ENCODE data around the gene UFSP1.

DNA sequence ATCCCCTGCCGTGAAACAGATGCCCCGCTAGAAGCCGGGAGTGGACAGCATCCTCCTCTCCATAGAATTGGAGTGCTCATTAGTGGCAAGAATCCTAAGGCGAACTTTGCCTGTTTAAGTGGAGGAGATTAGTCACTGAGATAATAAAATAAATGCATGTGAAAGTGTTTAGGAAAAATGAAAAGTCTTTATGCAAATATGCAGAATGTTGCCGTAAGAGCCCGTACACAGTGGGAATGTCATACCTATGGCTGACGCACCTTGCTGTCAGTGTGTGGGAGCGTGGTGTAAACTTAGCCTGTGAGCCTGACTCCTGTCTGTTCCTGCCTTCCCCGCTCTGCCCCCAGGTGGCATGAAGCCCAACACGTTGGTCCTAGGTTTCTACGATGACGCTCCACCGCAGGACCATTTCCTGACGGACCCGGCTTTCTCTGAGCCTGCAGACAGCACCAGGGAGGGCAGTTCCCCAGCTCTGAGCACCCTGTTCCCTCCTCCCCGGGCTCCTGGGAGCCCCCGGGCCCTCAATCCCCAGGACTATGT, 24.1 kb downstream of the UFSP1 start:
- TF ChIP-seq, protein P1, sequence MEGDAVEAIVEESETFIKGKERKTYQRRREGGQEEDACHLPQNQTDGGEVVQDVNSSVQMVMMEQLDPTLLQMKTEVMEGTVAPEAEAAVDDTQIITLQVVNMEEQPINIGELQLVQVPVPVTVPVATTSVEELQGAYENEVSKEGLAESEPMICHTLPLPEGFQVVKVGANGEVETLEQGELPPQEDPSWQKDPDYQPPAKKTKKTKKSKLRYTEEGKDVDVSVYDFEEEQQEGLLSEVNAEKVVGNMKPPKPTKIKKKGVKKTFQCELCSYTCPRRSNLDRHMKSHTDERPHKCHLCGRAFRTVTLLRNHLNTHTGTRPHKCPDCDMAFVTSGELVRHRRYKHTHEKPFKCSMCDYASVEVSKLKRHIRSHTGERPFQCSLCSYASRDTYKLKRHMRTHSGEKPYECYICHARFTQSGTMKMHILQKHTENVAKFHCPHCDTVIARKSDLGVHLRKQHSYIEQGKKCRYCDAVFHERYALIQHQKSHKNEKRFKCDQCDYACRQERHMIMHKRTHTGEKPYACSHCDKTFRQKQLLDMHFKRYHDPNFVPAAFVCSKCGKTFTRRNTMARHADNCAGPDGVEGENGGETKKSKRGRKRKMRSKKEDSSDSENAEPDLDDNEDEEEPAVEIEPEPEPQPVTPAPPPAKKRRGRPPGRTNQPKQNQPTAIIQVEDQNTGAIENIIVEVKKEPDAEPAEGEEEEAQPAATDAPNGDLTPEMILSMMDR (IDR thresholded peaks at IDR 0.05; ENCODE audit: poor library complexity, severe bottlenecking) = no peak
- TF ChIP-seq EZH2 (IDR thresholded peaks at IDR 0.05; ENCODE audit: borderline replicate concordance, insufficient read depth, low read length, poor library complexity, severe bottlenecking) = no peak
- no peak for TF ChIP-seq POLR2AphosphoS5 (IDR thresholded peaks at IDR 0.05)
- no peak for TF ChIP-seq MXI1 (conservative IDR thresholded peaks at IDR 0.05; ENCODE audit: poor library complexity, severe bottlenecking)
- TF ChIP-seq SMC3 (conservative IDR thresholded peaks at IDR 0.05; ENCODE audit: poor library complexity) = no peak
- no peak for TF ChIP-seq EP300 (conservative IDR thresholded peaks at IDR 0.05; ENCODE audit: poor library complexity, severe bottlenecking)
